PC-9 (cell line): ENCODE results near the gene LRRC8C. TPM values are rescaled to one million over a fixed set of nuclear protein-coding genes. Genes with fewer than 3 reads are reported as not detected.

ENCODE experiments used
- BruUV-seq: library from RNA; stranded (reverse); fragments of 400-500 nt; replicated peaks from 2 replicates; lab custom pipeline; 2021; lab: Mats Ljungman, UMichigan
- CTCF ChIA-PET: fragments of 300-600 bp; sonication (Branson Sonifier 250); formaldehyde crosslinking; loops from one replicate; lab custom pipeline; 2022; ENCODE audit warnings: antibody characterized with exemption; lab: Charles Lee
- POLR2A ChIA-PET: fragments of 300-600 bp; sonication (Branson Sonifier 250); formaldehyde crosslinking; loops from one replicate; lab custom pipeline; 2022; ENCODE audit warnings: antibody characterized with exemption; ENCODE audit not compliant: unreplicated experiment; lab: Charles Lee
- DNase-seq, 2 experiments: peaks; one replicate each; pipeline versions ENCODE4 v3.0.0 to v3.0.0-alpha.2; 2015 to 2022; ENCODE audit warnings: mixed read lengths in 1 of 2
- H2AFZ ChIP-seq: fragments of 200-600 bp; sonication (generic); 2 replicates; pipeline ENCODE4 v1.8.1; 2017; ENCODE audit warnings: antibody characterized with exemption
- H3F3A ChIP-seq: fragments of 200-600 bp; sonication (generic); 2 replicates; pipeline ENCODE4 v1.8.1; 2017; ENCODE audit warnings: antibody characterized with exemption, mild to moderate bottlenecking, low read depth; ENCODE audit not compliant: insufficient read depth
- H3K27ac ChIP-seq: fragments of 200-600 bp; sonication (generic); 2 replicates; pipeline ENCODE4 v1.6.1; 2016; ENCODE audit warnings: mixed run types
- H3K27me3 ChIP-seq: fragments of 200-600 bp; sonication (generic); 2 replicates; pipeline ENCODE4 v1.6.1; 2016; ENCODE audit warnings: low read depth, mixed run types; ENCODE audit not compliant: insufficient read depth
- H3K36me3 ChIP-seq: fragments of 200-600 bp; sonication (generic); 2 replicates; pipeline ENCODE4 v1.6.1; 2016; ENCODE audit warnings: low read depth, mixed run types
- H3K4me1 ChIP-seq: fragments of 200-600 bp; sonication (generic); replicated peaks from 2 replicates; pipeline ENCODE4 v1.6.1; 2016; ENCODE audit warnings: mixed run types; ENCODE audit not compliant: insufficient read depth
- H3K4me2 ChIP-seq: fragments of 200-600 bp; sonication (generic); 2 replicates; pipeline ENCODE4 v1.6.1; 2017; ENCODE audit warnings: mixed run types
- H3K4me3 ChIP-seq: fragments of 200-600 bp; sonication (generic); 2 replicates; pipeline ENCODE4 v1.6.1; 2016; ENCODE audit warnings: mixed run types
- H3K79me2 ChIP-seq: fragments of 200-600 bp; sonication (generic); 2 replicates; pipeline ENCODE4 v1.6.1; 2017; ENCODE audit warnings: low read depth, mixed run types
- H3K9me2 ChIP-seq: fragments of 200-600 bp; sonication (generic); 2 replicates; pipeline ENCODE4 v1.8.1; 2017; ENCODE audit warnings: mild to moderate bottlenecking; ENCODE audit not compliant: insufficient read depth
- H3K9me3 ChIP-seq: fragments of 200-600 bp; sonication (generic); 2 replicates; pipeline ENCODE4 v1.8.1; 2016; ENCODE audit warnings: low read depth; ENCODE audit not compliant: insufficient read depth
- H4K20me1 ChIP-seq: fragments of 200-600 bp; sonication (generic); 2 replicates; pipeline ENCODE4 v1.8.1; 2017; ENCODE audit not compliant: insufficient read depth
- CTCF ChIP-seq: fragments of 200-600 bp; sonication (generic); conservative IDR thresholded peaks from 2 replicates; pipeline ENCODE4 v1.6.1; 2017; ENCODE audit warnings: mixed run types, antibody characterized with exemption, mild to moderate bottlenecking, moderate library complexity
- EZH2 ChIP-seq: fragments of 200-600 bp; sonication (generic); IDR thresholded peaks from 2 replicates; pipeline ENCODE4 v1.8.0; 2017; ENCODE audit warnings: antibody characterized with exemption, low read depth
- intact Hi-C: fragments of 100-400 bp; cut with micrococcal nuclease; formaldehyde crosslinking; loops from one replicate; pipeline ENCODE4 v1.10.0; 2022; ENCODE audit not compliant: unreplicated experiment
- total RNA-seq: library from RNA; stranded (reverse); gene quantifications from 2 replicates; pipeline ENCODE4 v1.2.3, GENCODE V29; 2021

The LRRC8C gene
- total RNA-seq, 1 experiment from 2014 or later, result 2.2 TPM

- POLR2A ChIA-PET, result no interaction called here
- Histone ChIP-seq H3K9me3 (no peaks in the 10 kb centered on the region), H2AFZ (no peak overlapping the region), H3K4me3 (no peak overlapping the region), H3K79me2 (no peaks in the 10 kb centered on the region), H3K27me3 (no peaks in the 10 kb centered on the region), H3K36me3 (peaks cover 18% of the 10 kb centered on the region), H3F3A (no peaks in the 10 kb centered on the region), H3K4me1 (no peaks in the 10 kb centered on the region), H3K9me2 (no peaks in the 10 kb centered on the region), H3K4me2 (no peak overlapping the region), H4K20me1 (no peaks in the 10 kb centered on the region; the same call in 1 of the 2 replicates), H3K27ac (no peak overlapping the region)
- DNase-seq, result no peak
- CTCF ChIA-PET, result no interaction called here
- no TSS peak for BruUV-seq
- TF ChIP-seq EZH2 (no peak), CTCF (no peak)
- intact Hi-C loops, result no loop called here
Observed at GRCh38 chr1:89587729-89588161, 45.2 kb upstream of the LRRC8C start.

- no peak overlapping the region for H3K4me3 ChIP-seq
- H3K27ac ChIP-seq, result no peak overlapping the region
- no peaks in the 10 kb centered on the region for H3K9me2 ChIP-seq
- H3K27me3 ChIP-seq, result no peaks in the 10 kb centered on the region
- H3K9me3 ChIP-seq, result no peaks in the 10 kb centered on the region
- no peaks in the 10 kb centered on the region for H3F3A ChIP-seq
- CTCF ChIA-PET, result no interaction called here
- H4K20me1 ChIP-seq, result no peaks in the 10 kb centered on the region; the same call in 1 of the 2 replicates
- no peak for DNase-seq
- POLR2A ChIA-PET, result no interaction called here
- intact Hi-C loops, result no loop called here
- no peak overlapping the region for H2AFZ ChIP-seq
- H3K79me2 ChIP-seq, result no peaks in the 10 kb centered on the region
- no peak overlapping the region for H3K4me2 ChIP-seq
- BruUV-seq, result no TSS peak
- no peaks in the 10 kb centered on the region for H3K4me1 ChIP-seq
- peaks cover 13% of the 10 kb centered on the region for H3K36me3 ChIP-seq
- no peak for TF ChIP-seq EZH2
- TF ChIP-seq CTCF, result no peak
Observed at GRCh38 chr1:89588480-89588879, 44.4 kb upstream of the LRRC8C start.

GRCh38 chr1:89589515-89589914 is 43.4 kb upstream of the LRRC8C start:
- H3K9me2 ChIP-seq, result no peaks in the 10 kb centered on the region
- H3K36me3 ChIP-seq, result peaks cover 11% of the 10 kb centered on the region
- no peaks in the 10 kb centered on the region for H3F3A ChIP-seq
- TF ChIP-seq EZH2 (no peak), CTCF (no peak)
- CTCF ChIA-PET, result no interaction called here
- no peak overlapping the region for H3K4me2 ChIP-seq
- no peaks in the 10 kb centered on the region for H3K79me2 ChIP-seq
- H3K27me3 ChIP-seq, result no peaks in the 10 kb centered on the region
- H3K4me1 ChIP-seq, result no peaks in the 10 kb centered on the region
- no peak overlapping the region for H3K4me3 ChIP-seq
- intact Hi-C loops, result no loop called here
- H3K27ac ChIP-seq, result no peak overlapping the region
- POLR2A ChIA-PET, result no interaction called here
- H3K9me3 ChIP-seq, result no peaks in the 10 kb centered on the region
- DNase-seq, result no peak
- no peak overlapping the region for H2AFZ ChIP-seq
- H4K20me1 ChIP-seq, result no peaks in the 10 kb centered on the region; the same call in 1 of the 2 replicates
- BruUV-seq, result no TSS peak
